CD4-positive, alpha-beta T cell (primary cell): ENCODE measurements around the gene TP53INP2. TPM values are rescaled to one million over a fixed set of nuclear protein-coding genes. Genes with fewer than 3 reads are reported as not detected.

Experiments used
- ATAC-seq: fragments of 200-7000 bp; cut with Tn5 transposase; one replicate; pipeline ENCODE4 v1.10.0; 2022; ENCODE audit warnings: mild to moderate bottlenecking; ENCODE audit not compliant: poor library complexity
- CTCF ChIA-PET: fragments of 350-600 bp; sonication (Branson Sonifier 250); formaldehyde crosslinking; loops from one replicate; lab custom pipeline; 2021; ENCODE audit warnings: antibody characterized with exemption, inconsistent platforms; lab: Charles Lee
- POLR2A ChIA-PET: fragments of 350-600 bp; sonication (Branson Sonifier 250); formaldehyde crosslinking; loops from one replicate; lab custom pipeline; 2021; ENCODE audit warnings: antibody characterized with exemption, inconsistent platforms; lab: Charles Lee
- DNase-seq, 14 experiments: peaks; one replicate each; pipeline ENCODE4 v3.0.0-alpha.2; 2013 to 2020; ENCODE audit warnings: mixed read lengths in 2 of 14
- H3K27ac ChIP-seq, 2 donors: one replicate each; pipeline versions ENCODE4 v1.5.1 to v1.7.0; 2013; ENCODE audit warnings: low read length in 2 of 2, low read depth in 1 of 2, mild to moderate bottlenecking in 1 of 2
- H3K27me3 ChIP-seq, 2 experiments: 1 replicate in 1 of 2; 2 replicates in 1 of 2; pipeline versions ENCODE4 v1.6.1 to v1.7.0; 2013; ENCODE audit warnings: low read length in 2 of 2, control low read depth in 1 of 2, mild to moderate bottlenecking in 1 of 2, moderate library complexity in 1 of 2; ENCODE audit not compliant: insufficient read depth in 2 of 2, control insufficient read depth in 1 of 2
- H3K36me3 ChIP-seq: one replicate; pipeline ENCODE4 v1.6.1; 2013; ENCODE audit warnings: low read length, control low read depth; ENCODE audit not compliant: insufficient read depth
- H3K4me1 ChIP-seq: one replicate; pipeline ENCODE4 v1.6.1; 2013; ENCODE audit warnings: low read length, control low read depth; ENCODE audit not compliant: insufficient read depth
- H3K4me3 ChIP-seq: one replicate; pipeline ENCODE4 v1.5.1; 2013; ENCODE audit warnings: mild to moderate bottlenecking, low read length, moderate library complexity
- H3K9me3 ChIP-seq, 2 experiments: 1 replicate in 1 of 2; 2 replicates in 1 of 2; pipeline versions ENCODE4 v1.6.1 to v1.7.0; 2013; ENCODE audit warnings: low read length in 2 of 2, mild to moderate bottlenecking in 2 of 2, control low read depth in 1 of 2, moderate library complexity in 1 of 2; ENCODE audit not compliant: control insufficient read depth in 1 of 2, insufficient read depth in 1 of 2
- H3K27ac Mint-ChIP-seq: one replicate; pipeline ENCODE4 v1.8.0; 2020; ENCODE audit warnings: mixed read lengths
- H3K27me3 Mint-ChIP-seq: one replicate; pipeline ENCODE4 v1.8.0; 2021; ENCODE audit warnings: mixed read lengths
- H3K36me3 Mint-ChIP-seq: one replicate; pipeline ENCODE4 v1.8.0; 2021; ENCODE audit warnings: low read depth, mixed read lengths
- H3K4me1 Mint-ChIP-seq: one replicate; pipeline ENCODE4 v1.8.0; 2021; ENCODE audit warnings: low read depth, mixed read lengths
- H3K4me3 Mint-ChIP-seq: one replicate; pipeline ENCODE4 v1.8.0; 2020; ENCODE audit warnings: mild to moderate bottlenecking, mixed read lengths
- H3K9me3 Mint-ChIP-seq: one replicate; pipeline ENCODE4 v1.8.0; 2020; ENCODE audit warnings: mixed read lengths
- intact Hi-C, 2 experiments: fragments of 100-400 bp; cut with DNase I in 1 of 2; cut with micrococcal nuclease in 1 of 2; formaldehyde crosslinking; loops; one replicate each; pipeline versions ENCODE4 v1.15.1 to v1.9.0; 2023 to 2025; cut with DNase I, micrococcal nuclease
- total RNA-seq, 174 experiments: library from RNA in 2 of 174; stranded (reverse) in 2 of 174; gene quantifications; one replicate each; pipeline ENCODE4 v1.2.3 and lab custom pipeline; 2021 to 2026
- TF ChIP-seq, protein P1 (sequence below): fragments of 200-600 bp; IDR thresholded peaks from one replicate; pipeline ENCODE4 v1.8.0; 2022; ENCODE audit warnings: antibody characterized with exemption, mild to moderate bottlenecking

Gene TP53INP2
- total RNA-seq, 2 experiments from 2014 or later: 65.8 to 72.7 TPM

DNA sequence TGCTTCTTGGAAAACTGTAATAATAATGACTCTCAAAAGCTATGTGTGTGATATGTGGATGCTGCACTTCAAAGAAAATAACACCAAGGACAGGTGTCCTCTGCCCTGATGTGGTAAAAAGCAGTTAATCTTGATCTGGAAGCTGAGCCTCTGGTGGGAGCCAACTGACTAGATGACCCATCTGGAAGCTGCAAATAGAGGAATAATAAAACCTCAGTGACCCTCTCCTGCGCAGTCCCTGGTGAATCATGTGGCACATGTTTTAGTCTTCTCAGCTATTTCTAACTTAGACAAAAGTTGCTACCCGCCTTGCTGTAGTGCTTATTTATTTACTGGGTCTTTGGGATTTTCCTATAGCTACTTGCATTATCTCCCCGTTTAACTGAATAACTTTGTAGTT, 47.3 kb downstream of the TP53INP2 start:
- Histone ChIP-seq H3K9me3 (no peaks in the 10 kb centered on the region), H3K27ac (no peak overlapping the region), H3K4me3 (no peak overlapping the region), H3K36me3 (peaks cover 61% of the 10 kb centered on the region), H3K4me1 (no peaks in the 10 kb centered on the region), H3K27me3 (no peaks in the 10 kb centered on the region)
- Mint-ChIP-seq H3K4me3 (no peak overlapping the region), H3K27ac (no peak overlapping the region), H3K4me1 (no peaks in the 10 kb centered on the region), H3K27me3 (no peaks in the 10 kb centered on the region), H3K36me3 (peaks cover 78% of the 10 kb centered on the region), H3K9me3 (no peaks in the 10 kb centered on the region)
- ChIA-PET CTCF (interaction anchor here (0.7 to 1.8 kb wide), 2 partner anchors 18 to 259 kb away, joined by 3 to 5 read pairs; no protein-coding TSS in a partner anchor), POLR2A (interaction anchor here (0.7 kb wide), 1 partner anchor 918 kb away, joined by 3 read pairs; no protein-coding TSS in a partner anchor)
- TF ChIP-seq, protein P1, sequence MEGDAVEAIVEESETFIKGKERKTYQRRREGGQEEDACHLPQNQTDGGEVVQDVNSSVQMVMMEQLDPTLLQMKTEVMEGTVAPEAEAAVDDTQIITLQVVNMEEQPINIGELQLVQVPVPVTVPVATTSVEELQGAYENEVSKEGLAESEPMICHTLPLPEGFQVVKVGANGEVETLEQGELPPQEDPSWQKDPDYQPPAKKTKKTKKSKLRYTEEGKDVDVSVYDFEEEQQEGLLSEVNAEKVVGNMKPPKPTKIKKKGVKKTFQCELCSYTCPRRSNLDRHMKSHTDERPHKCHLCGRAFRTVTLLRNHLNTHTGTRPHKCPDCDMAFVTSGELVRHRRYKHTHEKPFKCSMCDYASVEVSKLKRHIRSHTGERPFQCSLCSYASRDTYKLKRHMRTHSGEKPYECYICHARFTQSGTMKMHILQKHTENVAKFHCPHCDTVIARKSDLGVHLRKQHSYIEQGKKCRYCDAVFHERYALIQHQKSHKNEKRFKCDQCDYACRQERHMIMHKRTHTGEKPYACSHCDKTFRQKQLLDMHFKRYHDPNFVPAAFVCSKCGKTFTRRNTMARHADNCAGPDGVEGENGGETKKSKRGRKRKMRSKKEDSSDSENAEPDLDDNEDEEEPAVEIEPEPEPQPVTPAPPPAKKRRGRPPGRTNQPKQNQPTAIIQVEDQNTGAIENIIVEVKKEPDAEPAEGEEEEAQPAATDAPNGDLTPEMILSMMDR: no peak
- no peak for ATAC-seq
- intact Hi-C loops: no loop called here
- no peak for DNase-seq

DNA sequence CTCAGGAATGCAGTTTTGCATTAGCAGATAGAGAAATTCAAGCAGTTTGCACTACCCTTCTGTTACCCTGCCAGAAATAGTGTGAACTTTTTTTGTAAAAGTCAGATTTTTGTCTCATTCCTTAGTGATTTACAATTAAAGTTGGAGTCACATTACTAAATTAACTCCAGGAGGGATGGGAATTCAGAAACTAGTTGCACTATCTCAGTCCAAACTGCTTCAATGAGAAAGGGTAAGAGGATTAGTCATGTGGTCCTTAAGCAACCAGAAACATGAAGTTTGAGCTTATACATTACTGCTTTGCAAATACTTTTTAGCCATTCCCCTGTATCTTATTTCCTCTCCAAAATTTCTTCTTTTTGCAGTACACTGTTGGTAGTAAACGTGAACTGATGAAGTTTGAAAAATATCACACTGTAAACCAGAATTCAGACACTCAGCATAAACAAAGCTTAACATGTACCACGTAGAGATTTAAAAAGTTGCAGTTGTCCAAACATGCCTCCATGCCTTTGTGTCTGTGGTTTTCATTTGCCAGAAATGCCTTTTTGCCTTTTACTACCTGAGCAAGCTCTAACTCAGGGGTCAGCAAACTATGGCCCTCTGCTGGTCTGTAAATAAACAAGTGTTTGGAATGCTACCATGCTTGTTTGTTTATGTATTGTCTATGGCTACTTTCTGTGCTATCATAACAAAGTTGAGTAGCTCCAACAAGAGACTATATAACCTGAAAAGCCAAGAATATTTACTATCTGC, 49.7 kb downstream of the TP53INP2 start:
- no peaks in the 10 kb centered on the region for H3K27me3 ChIP-seq
- peaks cover 76% of the 10 kb centered on the region for H3K36me3 ChIP-seq
- Mint-ChIP-seq H3K27ac (no peak overlapping the region), H3K4me1 (no peaks in the 10 kb centered on the region), H3K27me3 (no peaks in the 10 kb centered on the region), H3K4me3 (no peak overlapping the region), H3K9me3 (no peaks in the 10 kb centered on the region), H3K36me3 (peaks cover 82% of the 10 kb centered on the region)
- no peaks in the 10 kb centered on the region for H3K4me1 ChIP-seq
- TF ChIP-seq, protein P1: no peak
- H3K9me3 ChIP-seq: no peaks in the 10 kb centered on the region
- H3K27ac ChIP-seq: no peak overlapping the region
- intact Hi-C loops: no loop called here
- ATAC-seq (no peak), DNase-seq (no peak)
- H3K4me3 ChIP-seq: no peak overlapping the region
- POLR2A ChIA-PET: no interaction called here
- CTCF ChIA-PET: no interaction called here

DNA sequence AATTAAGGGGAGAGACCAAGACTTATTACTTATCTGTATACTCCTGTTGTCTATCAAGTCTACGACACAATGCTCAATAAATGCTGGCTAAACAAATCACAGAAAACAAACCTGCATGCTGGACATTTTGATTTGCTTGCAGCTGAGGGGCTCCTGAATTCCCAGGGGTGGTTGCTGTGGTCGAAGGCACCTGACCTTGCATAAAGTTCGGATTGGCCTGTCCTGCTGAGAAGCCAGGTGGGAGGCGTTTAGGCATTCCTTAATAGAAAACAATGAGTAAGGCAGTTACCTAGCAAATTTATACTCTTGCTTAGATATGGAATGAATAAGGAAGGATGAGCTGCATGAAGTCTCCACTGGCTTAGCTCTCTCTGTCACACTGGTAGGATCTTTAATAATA, 50.5 kb downstream of the TP53INP2 start:
- Mint-ChIP-seq H3K4me3 (no peak overlapping the region), H3K36me3 (peaks cover 81% of the 10 kb centered on the region), H3K27me3 (no peaks in the 10 kb centered on the region), H3K9me3 (no peaks in the 10 kb centered on the region), H3K4me1 (no peaks in the 10 kb centered on the region), H3K27ac (no peak overlapping the region)
- TF ChIP-seq, protein P1: no peak
- peaks cover 78% of the 10 kb centered on the region for H3K36me3 ChIP-seq
- H3K9me3 ChIP-seq: no peaks in the 10 kb centered on the region
- DNase-seq: no peak
- no peaks in the 10 kb centered on the region for H3K27me3 ChIP-seq
- intact Hi-C loops: no loop called here
- ATAC-seq: no peak
- ChIA-PET POLR2A (no interaction called here), CTCF (no interaction called here)
- no peak overlapping the region for H3K27ac ChIP-seq
- H3K4me3 ChIP-seq: no peak overlapping the region
- no peaks in the 10 kb centered on the region for H3K4me1 ChIP-seq
